Stimulated activated memory B cell treated with anti-CD40 and anti-IgM and Interleukin-4, amounts not matched to agents 10 μg/mL and 1 μg/mL and 100 μg/mL, for 72 hours (primary cell): Measurements from ENCODE around the gene DOC2B.
"Not testable (repeated sequence)": the region's sequence is repeated elsewhere in the genome, so short reads cannot be mapped to it uniquely, and the experiment has no call there.

Experiments
- ATAC-seq: fragments of 150-1000 bp; cut with Tn5 transposase; 2 replicates; pipeline ENCODE4 v1.10.0; 2021
- H3K27ac Mint-ChIP-seq: one replicate; pipeline ENCODE4 v1.8.0; 2022; ENCODE audit warnings: mild to moderate bottlenecking, mixed read lengths
- H3K27me3 Mint-ChIP-seq: one replicate; pipeline ENCODE4 v1.8.0; 2022; ENCODE audit warnings: mixed read lengths
- H3K36me3 Mint-ChIP-seq: one replicate; pipeline ENCODE4 v1.8.0; 2022; ENCODE audit warnings: mixed read lengths
- H3K4me1 Mint-ChIP-seq: one replicate; pipeline ENCODE4 v1.8.0; 2022; ENCODE audit warnings: mixed read lengths
- H3K4me3 Mint-ChIP-seq: one replicate; pipeline ENCODE4 v1.8.0; 2022; ENCODE audit warnings: mild to moderate bottlenecking, moderate library complexity, mixed read lengths
- H3K9me3 Mint-ChIP-seq: one replicate; pipeline ENCODE4 v1.8.0; 2022; ENCODE audit warnings: mixed read lengths

Gene DOC2B

GRCh38 chr17:216625-217024 lies 35.2 kb upstream of the DOC2B start:
- Mint-ChIP-seq H3K27me3 (no peaks in the 10 kb centered on the region), H3K27ac (no peak overlapping the region), H3K4me3 (no peak overlapping the region), H3K9me3 (no peaks in the 10 kb centered on the region), H3K4me1 (no peaks in the 10 kb centered on the region), H3K36me3 (peaks cover 5% of the 10 kb centered on the region)
- ATAC-seq: no peak

GRCh38 chr17:215563-216478 lies 34.4 kb upstream of the DOC2B start:
- H3K4me3 Mint-ChIP-seq, H3K27me3 Mint-ChIP-seq, H3K36me3 Mint-ChIP-seq, H3K27ac Mint-ChIP-seq, ATAC-seq, H3K9me3 Mint-ChIP-seq, H3K4me1 Mint-ChIP-seq: not testable (repeated sequence)

GRCh38 chr17:214881-215331 lies 33.5 kb upstream of the DOC2B start:
- H3K9me3 Mint-ChIP-seq: no peaks in the 10 kb centered on the region
- H3K27me3 Mint-ChIP-seq: no peaks in the 10 kb centered on the region
- no peak overlapping the region for H3K27ac Mint-ChIP-seq
- H3K36me3 Mint-ChIP-seq: peaks cover 11% of the 10 kb centered on the region
- ATAC-seq: no peak
- no peaks in the 10 kb centered on the region for H3K4me1 Mint-ChIP-seq
- no peak overlapping the region for H3K4me3 Mint-ChIP-seq

GRCh38 chr17:213286-214105 lies 32.0 kb upstream of the DOC2B start:
- no peak for ATAC-seq
- no peak overlapping the region for H3K4me3 Mint-ChIP-seq
- peaks cover 11% of the 10 kb centered on the region for H3K36me3 Mint-ChIP-seq
- H3K4me1 Mint-ChIP-seq: no peaks in the 10 kb centered on the region
- no peaks in the 10 kb centered on the region for H3K27me3 Mint-ChIP-seq
- peaks cover 2% of the 10 kb centered on the region for H3K9me3 Mint-ChIP-seq
- H3K27ac Mint-ChIP-seq: no peak overlapping the region

- H3K4me3 Mint-ChIP-seq: no peak overlapping the region
- ATAC-seq: no peak
- H3K4me1 Mint-ChIP-seq: no peaks in the 10 kb centered on the region
- peaks cover 10% of the 10 kb centered on the region for H3K9me3 Mint-ChIP-seq
- no peaks in the 10 kb centered on the region for H3K27me3 Mint-ChIP-seq
- H3K27ac Mint-ChIP-seq: no peak overlapping the region
- H3K36me3 Mint-ChIP-seq: peaks cover 11% of the 10 kb centered on the region
These were observed 29.0 kb upstream of the DOC2B start for GRCh38 chr17:210402-210801.

- Mint-ChIP-seq H3K27ac (no peak overlapping the region), H3K4me3 (no peak overlapping the region), H3K4me1 (no peaks in the 10 kb centered on the region), H3K9me3 (peaks cover 10% of the 10 kb centered on the region), H3K36me3 (peaks cover 8% of the 10 kb centered on the region), H3K27me3 (no peaks in the 10 kb centered on the region)
- no peak for ATAC-seq
These were observed 27.0 kb upstream of the DOC2B start for GRCh38 chr17:208429-208828.

GRCh38 chr17:207775-208174 lies 26.3 kb upstream of the DOC2B start:
- no peaks in the 10 kb centered on the region for H3K27me3 Mint-ChIP-seq
- no peaks in the 10 kb centered on the region for H3K4me1 Mint-ChIP-seq
- H3K27ac Mint-ChIP-seq: no peak overlapping the region
- H3K9me3 Mint-ChIP-seq: peaks cover 10% of the 10 kb centered on the region
- no peak for ATAC-seq
- peaks cover 6% of the 10 kb centered on the region for H3K36me3 Mint-ChIP-seq
- no peak overlapping the region for H3K4me3 Mint-ChIP-seq

- Mint-ChIP-seq H3K36me3 (peaks cover 6% of the 10 kb centered on the region), H3K4me3 (no peak overlapping the region), H3K27ac (no peak overlapping the region), H3K27me3 (no peaks in the 10 kb centered on the region), H3K4me1 (no peaks in the 10 kb centered on the region), H3K9me3 (peaks cover 10% of the 10 kb centered on the region)
- no peak for ATAC-seq
These were observed 25.6 kb upstream of the DOC2B start for GRCh38 chr17:206941-207560.

- not testable (repeated sequence) for H3K27ac Mint-ChIP-seq, H3K4me1 Mint-ChIP-seq
These were observed 25.0 kb upstream of the DOC2B start for GRCh38 chr17:206484-206883.

GRCh38 chr17:205817-206216 lies 24.4 kb upstream of the DOC2B start:
- Mint-ChIP-seq H3K4me1 (no peaks in the 10 kb centered on the region), H3K27me3 (no peaks in the 10 kb centered on the region), H3K4me3 (no peak overlapping the region), H3K27ac (no peak overlapping the region), H3K9me3 (peaks cover 10% of the 10 kb centered on the region), H3K36me3 (peaks cover 2% of the 10 kb centered on the region)
- ATAC-seq: no peak

More at GRCh38 chr17:206484-206883, 25.0 kb upstream of the DOC2B start:
- not testable (repeated sequence) for ATAC-seq, H3K4me3 Mint-ChIP-seq, H3K27me3 Mint-ChIP-seq, H3K36me3 Mint-ChIP-seq
- H3K9me3 Mint-ChIP-seq: peaks cover 10% of the 10 kb centered on the region

GRCh38 chr17:205148-205669 lies 23.8 kb upstream of the DOC2B start:
- Mint-ChIP-seq H3K4me3 (no peak overlapping the region), H3K4me1 (no peaks in the 10 kb centered on the region), H3K9me3 (peaks cover 10% of the 10 kb centered on the region), H3K27me3 (peaks cover 5% of the 10 kb centered on the region), H3K36me3 (no peaks in the 10 kb centered on the region), H3K27ac (no peak overlapping the region)
- no peak for ATAC-seq

GRCh38 chr17:204427-205147 lies 23.1 kb upstream of the DOC2B start:
- Mint-ChIP-seq H3K4me3 (no peak overlapping the region), H3K36me3 (no peaks in the 10 kb centered on the region), H3K9me3 (peaks cover 10% of the 10 kb centered on the region), H3K27ac (no peak overlapping the region), H3K4me1 (no peaks in the 10 kb centered on the region), H3K27me3 (peaks cover 11% of the 10 kb centered on the region)
- ATAC-seq: no peak

GRCh38 chr17:202501-202951 lies 21.1 kb upstream of the DOC2B start:
- peaks cover 29% of the 10 kb centered on the region for H3K27me3 Mint-ChIP-seq
- ATAC-seq: no peak
- H3K4me1 Mint-ChIP-seq: no peaks in the 10 kb centered on the region
- H3K36me3 Mint-ChIP-seq: no peaks in the 10 kb centered on the region
- H3K4me3 Mint-ChIP-seq: no peak overlapping the region
- no peak overlapping the region for H3K27ac Mint-ChIP-seq
- H3K9me3 Mint-ChIP-seq: peaks cover 8% of the 10 kb centered on the region

- H3K27me3 Mint-ChIP-seq: peaks cover 37% of the 10 kb centered on the region
- H3K36me3 Mint-ChIP-seq, ATAC-seq, H3K9me3 Mint-ChIP-seq, H3K4me3 Mint-ChIP-seq, H3K27ac Mint-ChIP-seq, H3K4me1 Mint-ChIP-seq: not testable (repeated sequence)
These were observed 20.3 kb upstream of the DOC2B start for GRCh38 chr17:201736-202135.
